A549 (cell line): ENCODE results near the gene TMEM259. TPM values are rescaled to one million over a fixed set of nuclear protein-coding genes. Genes with fewer than 3 reads are reported as not detected.

ENCODE experiments used
- ATAC-seq, 2 experiments: fragments of 200-7000 bp in 1 of 2; fragments of >200 bp in 1 of 2; cut with Nextera tagmentation in 1 of 2; cut with Tn5 transposase in 1 of 2; 3 replicates each; pipeline versions ENCODE4 v1.8.0 to v1.9.1; 2018 to 2020; ENCODE audit warnings: mild to moderate bottlenecking in 1 of 2, moderate library complexity in 1 of 2
- CTCF ChIA-PET: fragments of 300-600 bp; sonication (Branson Sonifier 250); formaldehyde crosslinking; extraction: SDS; loops from one replicate; lab custom pipeline; 2021; ENCODE audit warnings: antibody characterized with exemption, inconsistent platforms; lab: Yijun Ruan, JAX
- POLR2A ChIA-PET: fragments of 350-600 bp; formaldehyde crosslinking; extraction: SDS; loops from one replicate; lab custom pipeline; 2021; ENCODE audit warnings: antibody characterized with exemption, inconsistent platforms; lab: Yijun Ruan, JAX
- DNase-seq, 2 experiments: peaks; one replicate each; pipeline versions ENCODE4 v3.0.0 to v3.0.0-alpha.2; 2011 to 2016; ENCODE audit warnings: low read depth in 1 of 2, low spot score in 1 of 2
- FAIRE-seq: peaks from 2 replicates; lab custom pipeline; 2011; peaks lifted over from hg19 to GRCh38; lab: Jason Lieb, UNC
- H3K27ac ChIP-seq, 2 experiments: fragments of >200 bp; sonication (Bioruptor Twin); formaldehyde crosslinking; 3 replicates each; pipeline ENCODE4 v1.5.1; 2016 to 2017
- H3K4me1 ChIP-seq: fragments of >200 bp; sonication (Bioruptor Twin); formaldehyde crosslinking; 3 replicates; pipeline ENCODE4 v1.6.1; 2016
- H3K4me2 ChIP-seq: fragments of >200 bp; sonication (Bioruptor Twin); formaldehyde crosslinking; 3 replicates; pipeline ENCODE4 v1.6.1; 2016
- H3K4me3 ChIP-seq: fragments of >200 bp; sonication (Bioruptor Twin); formaldehyde crosslinking; 3 replicates; pipeline ENCODE4 v1.5.1; 2016
- H3K9me3 ChIP-seq: fragments of >200 bp; sonication (Bioruptor Twin); formaldehyde crosslinking; 3 replicates; pipeline ENCODE4 v1.6.1; 2016
- CBX8 ChIP-seq: fragments of 200-600 bp; sonication (generic); IDR thresholded peaks from 2 replicates; pipeline ENCODE4 v1.6.1; 2016
- CHD4 ChIP-seq: fragments of 200-600 bp; sonication (generic); IDR thresholded peaks from 2 replicates; pipeline ENCODE4 v1.6.1; 2016; ENCODE audit warnings: antibody characterized with exemption, mild to moderate bottlenecking, borderline replicate concordance
- EHF ChIP-seq: fragments of 250-450 bp; sonication (Bioruptor Pico); IDR thresholded peaks from 2 replicates; pipeline ENCODE4 v1.5.0; 2020; ENCODE audit warnings: mild to moderate bottlenecking
- HDAC2 ChIP-seq: fragments of 200-600 bp; sonication (generic); IDR thresholded peaks from 2 replicates; pipeline ENCODE4 v1.6.1; 2016
- KDM1A ChIP-seq: fragments of 200-600 bp; sonication (generic); IDR thresholded peaks from 2 replicates; pipeline ENCODE4 v1.6.1; 2016; ENCODE audit warnings: low read depth, mild to moderate bottlenecking
- MYC ChIP-seq: IDR thresholded peaks from 2 replicates; pipeline ENCODE4 v1.6.1; 2012; ENCODE audit warnings: mild to moderate bottlenecking, inconsistent platforms, low read length, improper control_type of control experiment, borderline replicate concordance
- NFE2L2 ChIP-seq: fragments of 150-350 bp; conservative IDR thresholded peaks from 2 replicates; pipeline ENCODE4 v1.6.1; 2014; ENCODE audit warnings: low read length
- POLR2A ChIP-seq: IDR thresholded peaks from 2 replicates; pipeline ENCODE4 v1.6.1; 2012; ENCODE audit warnings: mild to moderate bottlenecking, low read length
- RARB ChIP-seq: fragments of 250-450 bp; sonication (Bioruptor Pico); IDR thresholded peaks from 2 replicates; pipeline ENCODE4 v1.8.0; 2021; ENCODE audit warnings: mild to moderate bottlenecking, moderate library complexity
- RNF2 ChIP-seq: fragments of 200-600 bp; sonication (generic); IDR thresholded peaks from 2 replicates; pipeline ENCODE4 v1.6.1; 2016; ENCODE audit warnings: low read depth, mild to moderate bottlenecking, antibody characterized with exemption, moderate library complexity, borderline replicate concordance
- SMC3 ChIP-seq: fragments of >200 bp; sonication (Bioruptor Twin); formaldehyde crosslinking; IDR thresholded peaks from 3 replicates; pipeline ENCODE4 v1.6.1; 2018; ENCODE audit warnings: inconsistent platforms
- ZNF302 ChIP-seq: fragments of 250-450 bp; sonication (Bioruptor Pico); IDR thresholded peaks from 2 replicates; pipeline ENCODE4 v1.9.0; 2021; ENCODE audit warnings: inconsistent platforms, mild to moderate bottlenecking, moderate library complexity
- ZSCAN20 ChIP-seq: fragments of 250-450 bp; sonication (Bioruptor Pico); IDR thresholded peaks from 2 replicates; pipeline ENCODE4 v1.8.0; 2022; ENCODE audit warnings: mild to moderate bottlenecking, moderate library complexity
- WGBS: methylation state at CpG from one replicate; pipeline ENCODE4 v1.1.6; 2017; ENCODE audit errors: missing lambda C conversion rate; 5-methylcytosine and 5-hydroxymethylcytosine counted together
- polyA plus RNA-seq, 4 experiments: library from polyadenylated mRNA; depleted of rRNA in 3 of 4; stranded (reverse); fragments of >200 nt; fragmentation: RNase III in 1 of 4; extraction: RNeasy Plus Mini Kit Qiagen cat#74134 plus additional on column Dnase treatment in 1 of 4; gene quantifications; 2 replicates in 3 of 4; 3 replicates in 1 of 4; pipeline ENCODE4 v1.2.3, GENCODE V29; 2011 to 2017
- TF ChIP-seq, protein P1 (sequence below): IDR thresholded peaks from 2 replicates; pipeline ENCODE4 v1.6.1; 2012; ENCODE audit warnings: low read depth, borderline replicate concordance
- TF ChIP-seq, protein P2 (sequence below): fragments of 150-350 bp; IDR thresholded peaks from 2 replicates; pipeline ENCODE4 v1.6.1; 2014; ENCODE audit warnings: low read depth, mild to moderate bottlenecking, low read length
- TF ChIP-seq, protein P3 (sequence below): fragments of >200 bp; sonication (Bioruptor Twin); formaldehyde crosslinking; IDR thresholded peaks from 3 replicates; pipeline ENCODE4 v1.5.1; 2016
- TF ChIP-seq, protein P4 (sequence below): fragments of 250-450 bp; sonication (Bioruptor Pico); IDR thresholded peaks from 2 replicates; pipeline ENCODE4 v1.5.0; 2020; ENCODE audit warnings: low read depth, mild to moderate bottlenecking, moderate library complexity
- TF ChIP-seq, protein P5 (sequence below): fragments of 450-650 bp; IDR thresholded peaks from 2 replicates; pipeline ENCODE4 v1.6.1; 2014; ENCODE audit warnings: antibody characterized with exemption

Gene TMEM259
- polyA plus RNA-seq, 2 of the 4 experiments (the other 2 are of a cell fraction), result 45.6 to 78.3 TPM

DNA sequence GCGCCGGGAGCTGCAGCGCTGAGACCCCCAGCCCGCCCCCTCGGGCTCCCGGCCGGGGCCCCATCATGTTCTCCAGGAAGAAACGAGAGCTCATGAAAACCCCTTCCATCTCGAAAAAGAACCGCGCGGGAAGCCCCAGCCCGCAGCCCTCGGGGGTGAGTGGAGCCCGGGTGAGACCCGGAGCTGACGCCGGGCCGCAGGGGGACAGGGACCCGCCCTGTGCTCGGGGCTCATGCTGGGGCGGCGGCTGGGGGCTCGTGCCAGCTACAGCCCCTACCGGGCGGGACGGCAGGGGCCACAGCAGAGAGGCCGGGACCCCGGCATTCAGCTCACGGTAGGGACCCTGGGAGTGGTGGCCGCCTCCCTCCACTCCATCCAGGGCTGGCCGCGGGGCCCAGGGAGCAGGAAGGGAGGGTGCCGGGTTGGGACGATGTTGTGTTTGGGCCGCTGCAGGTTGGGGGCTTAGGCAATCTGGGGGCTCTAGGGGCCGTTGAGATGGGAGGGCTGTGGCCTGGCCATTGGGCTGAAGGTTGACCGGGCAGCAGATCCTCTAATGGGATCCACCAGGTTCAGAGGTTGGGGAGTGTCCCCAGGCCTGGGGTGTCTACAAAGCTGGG is 46.5 kb upstream of the TMEM259 start:
- CTCF ChIA-PET, result interaction anchor here (1.0 to 1.9 kb wide), 5 partner anchors 12 to 177 kb away, joined by 3 to 6 read pairs (median 5); no protein-coding TSS in a partner anchor
- WGBS, result 7% methylated on average over 3 of the region's 38 CpGs
- no peak for FAIRE-seq
- peak overlapping the region; percentile 93 for H3K4me2 ChIP-seq
- POLR2A ChIA-PET, result no interaction called here
- H3K4me3 ChIP-seq, result peak overlapping the region; percentile 40
- peak in 1 of 2 experiments; percentile 5; a peak in 2 of 6 replicates for ATAC-seq
- DNase-seq, result no peak
- H3K27ac ChIP-seq, result peak overlapping the region; percentile 48 to 89; a peak in 5 of 6 replicates
- no peaks in the 10 kb centered on the region for H3K9me3 ChIP-seq
- TF ChIP-seq, protein P1, sequence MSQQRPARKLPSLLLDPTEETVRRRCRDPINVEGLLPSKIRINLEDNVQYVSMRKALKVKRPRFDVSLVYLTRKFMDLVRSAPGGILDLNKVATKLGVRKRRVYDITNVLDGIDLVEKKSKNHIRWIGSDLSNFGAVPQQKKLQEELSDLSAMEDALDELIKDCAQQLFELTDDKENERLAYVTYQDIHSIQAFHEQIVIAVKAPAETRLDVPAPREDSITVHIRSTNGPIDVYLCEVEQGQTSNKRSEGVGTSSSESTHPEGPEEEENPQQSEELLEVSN, result 0 out of 2 replicates have a peak, but pooled peaks have one; percentile 11
- TF ChIP-seq ZSCAN20 (CRISPR knock-in tag) (no peak), EHF (CRISPR knock-in tag) (no peak), RNF2 (peak; percentile 46; the same call in 1 of the 2 replicates)
- H3K4me1 ChIP-seq, result peaks cover 33% of the 10 kb centered on the region

DNA sequence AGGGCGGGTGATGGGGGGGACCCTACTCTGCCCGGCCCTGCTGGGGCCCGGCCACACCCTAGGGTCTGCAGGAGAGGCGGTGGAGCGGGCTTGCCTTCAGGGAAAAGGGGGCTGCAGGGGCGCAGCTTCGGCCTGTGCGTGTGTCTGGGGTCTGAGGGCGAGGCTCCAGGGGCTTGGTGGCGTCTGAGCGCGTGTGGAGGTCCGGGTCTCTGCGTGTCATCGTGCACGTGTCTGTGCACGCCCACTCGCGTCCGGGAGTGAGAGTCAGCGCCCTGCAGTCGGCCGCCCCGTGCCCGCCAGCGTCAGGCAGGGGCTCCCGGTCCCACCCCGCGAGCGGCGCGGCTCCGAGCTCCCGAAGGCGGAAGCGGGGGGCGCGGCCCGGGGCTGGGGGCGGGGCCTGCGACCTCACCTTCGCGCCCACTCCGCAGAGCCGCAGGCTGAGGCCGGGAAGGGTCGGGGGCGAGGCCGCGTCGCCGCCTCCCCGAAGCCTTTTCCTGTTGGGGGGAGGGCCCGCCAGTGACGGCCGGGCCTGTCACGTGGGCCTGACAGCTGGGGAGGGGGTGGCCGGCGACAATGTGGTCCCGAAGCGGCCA is 45.9 kb upstream of the TMEM259 start, which contains the start of gene ARHGAP45:
Gene ARHGAP45 (plus strand): TSS at position 420 of the 593 bp plus-strand sequence. CDS start 239 bp downstream, outside the sequence.
- ATAC-seq (peak in 1 of 2 experiments; percentile 5; a peak in 1 of 6 replicates), DNase-seq (no peak), FAIRE-seq (no peak)
- 9% methylated on average over 7 of the region's 61 CpGs for WGBS
- Histone ChIP-seq H3K4me2 (peak within 1 kb of the TSS; percentile 93), H3K27ac (peak within 1 kb of the TSS; percentile 48 to 89; a peak in 5 of 6 replicates), H3K9me3 (no peaks in the 10 kb centered on the region), H3K4me1 (peaks cover 33% of the 10 kb centered on the region), H3K4me3 (peak within 1 kb of the TSS; percentile 40)
- TF ChIP-seq, protein P2, sequence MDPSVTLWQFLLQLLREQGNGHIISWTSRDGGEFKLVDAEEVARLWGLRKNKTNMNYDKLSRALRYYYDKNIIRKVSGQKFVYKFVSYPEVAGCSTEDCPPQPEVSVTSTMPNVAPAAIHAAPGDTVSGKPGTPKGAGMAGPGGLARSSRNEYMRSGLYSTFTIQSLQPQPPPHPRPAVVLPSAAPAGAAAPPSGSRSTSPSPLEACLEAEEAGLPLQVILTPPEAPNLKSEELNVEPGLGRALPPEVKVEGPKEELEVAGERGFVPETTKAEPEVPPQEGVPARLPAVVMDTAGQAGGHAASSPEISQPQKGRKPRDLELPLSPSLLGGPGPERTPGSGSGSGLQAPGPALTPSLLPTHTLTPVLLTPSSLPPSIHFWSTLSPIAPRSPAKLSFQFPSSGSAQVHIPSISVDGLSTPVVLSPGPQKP, result no peak
- TF ChIP-seq, protein P3, sequence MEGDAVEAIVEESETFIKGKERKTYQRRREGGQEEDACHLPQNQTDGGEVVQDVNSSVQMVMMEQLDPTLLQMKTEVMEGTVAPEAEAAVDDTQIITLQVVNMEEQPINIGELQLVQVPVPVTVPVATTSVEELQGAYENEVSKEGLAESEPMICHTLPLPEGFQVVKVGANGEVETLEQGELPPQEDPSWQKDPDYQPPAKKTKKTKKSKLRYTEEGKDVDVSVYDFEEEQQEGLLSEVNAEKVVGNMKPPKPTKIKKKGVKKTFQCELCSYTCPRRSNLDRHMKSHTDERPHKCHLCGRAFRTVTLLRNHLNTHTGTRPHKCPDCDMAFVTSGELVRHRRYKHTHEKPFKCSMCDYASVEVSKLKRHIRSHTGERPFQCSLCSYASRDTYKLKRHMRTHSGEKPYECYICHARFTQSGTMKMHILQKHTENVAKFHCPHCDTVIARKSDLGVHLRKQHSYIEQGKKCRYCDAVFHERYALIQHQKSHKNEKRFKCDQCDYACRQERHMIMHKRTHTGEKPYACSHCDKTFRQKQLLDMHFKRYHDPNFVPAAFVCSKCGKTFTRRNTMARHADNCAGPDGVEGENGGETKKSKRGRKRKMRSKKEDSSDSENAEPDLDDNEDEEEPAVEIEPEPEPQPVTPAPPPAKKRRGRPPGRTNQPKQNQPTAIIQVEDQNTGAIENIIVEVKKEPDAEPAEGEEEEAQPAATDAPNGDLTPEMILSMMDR, result no peak
- TF ChIP-seq KDM1A (no peak), SMC3 (no peak), NFE2L2 (no peak)
- TF ChIP-seq, protein P4, sequence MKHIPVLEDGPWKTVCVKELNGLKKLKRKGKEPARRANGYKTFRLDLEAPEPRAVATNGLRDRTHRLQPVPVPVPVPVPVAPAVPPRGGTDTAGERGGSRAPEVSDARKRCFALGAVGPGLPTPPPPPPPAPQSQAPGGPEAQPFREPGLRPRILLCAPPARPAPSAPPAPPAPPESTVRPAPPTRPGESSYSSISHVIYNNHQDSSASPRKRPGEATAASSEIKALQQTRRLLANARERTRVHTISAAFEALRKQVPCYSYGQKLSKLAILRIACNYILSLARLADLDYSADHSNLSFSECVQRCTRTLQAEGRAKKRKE (CRISPR knock-in tag), result no peak
- TF ChIP-seq, protein P5, sequence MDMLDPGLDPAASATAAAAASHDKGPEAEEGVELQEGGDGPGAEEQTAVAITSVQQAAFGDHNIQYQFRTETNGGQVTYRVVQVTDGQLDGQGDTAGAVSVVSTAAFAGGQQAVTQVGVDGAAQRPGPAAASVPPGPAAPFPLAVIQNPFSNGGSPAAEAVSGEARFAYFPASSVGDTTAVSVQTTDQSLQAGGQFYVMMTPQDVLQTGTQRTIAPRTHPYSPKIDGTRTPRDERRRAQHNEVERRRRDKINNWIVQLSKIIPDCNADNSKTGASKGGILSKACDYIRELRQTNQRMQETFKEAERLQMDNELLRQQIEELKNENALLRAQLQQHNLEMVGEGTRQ, result peak; percentile 39; the same call in 1 of the 2 replicates
- ChIA-PET POLR2A (no interaction called here), CTCF (interaction anchor here (1.0 to 2.7 kb wide), 8 partner anchors 10 to 177 kb away, joined by 3 to 18 read pairs (median 5); no protein-coding TSS in a partner anchor)

DNA sequence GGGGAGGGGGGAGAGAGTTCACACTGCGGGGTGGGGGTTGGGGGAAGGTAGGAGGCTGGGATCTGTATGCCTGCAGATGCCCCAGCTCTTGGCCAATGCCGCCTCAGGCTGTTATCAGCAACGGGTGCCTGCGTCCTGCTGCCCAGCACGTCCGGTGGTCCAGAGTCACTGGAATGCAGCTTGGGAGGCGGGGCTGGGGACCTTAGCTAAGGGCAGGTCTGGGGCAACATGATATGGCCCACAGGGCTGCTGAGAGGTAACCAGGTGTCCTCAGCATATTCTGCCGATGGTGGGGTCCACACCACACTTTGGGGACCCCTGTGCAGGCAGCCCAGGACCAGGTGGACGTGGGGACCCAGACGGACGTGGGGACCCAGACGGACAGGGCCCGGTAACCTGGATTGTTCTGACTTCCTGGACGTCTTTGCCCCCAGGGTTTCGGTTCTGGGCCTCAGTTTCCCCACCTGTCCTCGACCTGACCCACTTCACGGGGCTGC is 45.4 kb upstream of the TMEM259 start:
- FAIRE-seq, result no peak
- WGBS, result 42% methylated on average over 2 of the region's 17 CpGs
- Histone ChIP-seq H3K4me1 (peaks cover 33% of the 10 kb centered on the region), H3K4me3 (peak overlapping the region; percentile 40; the same call in 2 of the 3 replicates), H3K9me3 (no peaks in the 10 kb centered on the region), H3K4me2 (peak overlapping the region; percentile 93), H3K27ac (peak overlapping the region; percentile 48 to 89; a peak in 5 of 6 replicates)
- DNase-seq, result no peak
- ChIA-PET POLR2A (no interaction called here), CTCF (interaction anchor here (0.9 to 2.7 kb wide), 6 partner anchors 10 to 178 kb away, joined by 3 to 18 read pairs (median 5); no protein-coding TSS in a partner anchor)
- no peak for ATAC-seq
- TF ChIP-seq CHD4 (no peak), CBX8 (no peak), MYC (no peak), RNF2 (no peak), ZNF302 (CRISPR knock-in tag) (no peak), POLR2A (no peak), RARB (CRISPR knock-in tag) (no peak), HDAC2 (no peak)
